NB4 (cell line): ENCODE results near the gene GPR153.

ENCODE experiments used
- DNase-seq: peaks from one replicate; pipeline ENCODE4 v3.0.0; 2010; ENCODE audit warnings: low read depth
- H3K4me3 ChIP-seq: one replicate; pipeline ENCODE4 v1.5.1; 2011; ENCODE audit warnings: mild to moderate bottlenecking, low read depth, low read length, moderate library complexity
- MYC ChIP-seq: IDR thresholded peaks from 2 replicates; pipeline ENCODE4 v1.6.1; 2011; ENCODE audit warnings: low read depth, low read length
- POLR2A ChIP-seq: IDR thresholded peaks from 2 replicates; pipeline ENCODE4 v1.6.1; 2011; ENCODE audit warnings: mild to moderate bottlenecking; ENCODE audit not compliant: insufficient read length; ENCODE audit errors: extremely low read depth
- TF ChIP-seq, protein P1 (sequence below): IDR thresholded peaks from one replicate; pipeline ENCODE4 v1.5.1; 2012; ENCODE audit warnings: low read depth, low read length
- TF ChIP-seq, protein P2 (sequence below): IDR thresholded peaks from 2 replicates; pipeline ENCODE4 v1.6.1; 2011; ENCODE audit warnings: low read depth, low read length

Gene GPR153

DNA sequence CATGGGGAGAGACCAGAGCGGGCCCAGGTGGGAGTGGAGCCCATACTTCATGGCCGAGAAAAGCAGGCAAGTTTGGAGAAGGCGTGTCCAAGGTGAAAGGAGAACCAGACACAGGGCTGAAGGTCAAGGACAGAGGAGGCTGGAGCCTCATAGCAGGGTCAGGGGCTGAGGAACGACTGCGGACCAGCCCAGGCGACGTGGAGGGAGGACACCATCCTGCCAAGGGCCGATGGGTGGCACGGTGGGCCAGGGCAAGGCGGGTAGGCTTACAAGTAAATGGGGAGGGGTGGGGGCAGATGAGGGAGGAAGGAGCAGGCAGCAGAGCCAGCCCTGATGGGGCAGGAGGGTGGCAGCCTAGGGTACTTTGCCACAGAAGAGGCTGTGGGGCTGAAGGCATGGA lies 18.2 kb upstream of the GPR153 start:
- TF ChIP-seq MYC: no peak
- TF ChIP-seq, protein P1, sequence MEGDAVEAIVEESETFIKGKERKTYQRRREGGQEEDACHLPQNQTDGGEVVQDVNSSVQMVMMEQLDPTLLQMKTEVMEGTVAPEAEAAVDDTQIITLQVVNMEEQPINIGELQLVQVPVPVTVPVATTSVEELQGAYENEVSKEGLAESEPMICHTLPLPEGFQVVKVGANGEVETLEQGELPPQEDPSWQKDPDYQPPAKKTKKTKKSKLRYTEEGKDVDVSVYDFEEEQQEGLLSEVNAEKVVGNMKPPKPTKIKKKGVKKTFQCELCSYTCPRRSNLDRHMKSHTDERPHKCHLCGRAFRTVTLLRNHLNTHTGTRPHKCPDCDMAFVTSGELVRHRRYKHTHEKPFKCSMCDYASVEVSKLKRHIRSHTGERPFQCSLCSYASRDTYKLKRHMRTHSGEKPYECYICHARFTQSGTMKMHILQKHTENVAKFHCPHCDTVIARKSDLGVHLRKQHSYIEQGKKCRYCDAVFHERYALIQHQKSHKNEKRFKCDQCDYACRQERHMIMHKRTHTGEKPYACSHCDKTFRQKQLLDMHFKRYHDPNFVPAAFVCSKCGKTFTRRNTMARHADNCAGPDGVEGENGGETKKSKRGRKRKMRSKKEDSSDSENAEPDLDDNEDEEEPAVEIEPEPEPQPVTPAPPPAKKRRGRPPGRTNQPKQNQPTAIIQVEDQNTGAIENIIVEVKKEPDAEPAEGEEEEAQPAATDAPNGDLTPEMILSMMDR: no peak
- H3K4me3 ChIP-seq: no peak overlapping the region
- DNase-seq: no peak

DNA sequence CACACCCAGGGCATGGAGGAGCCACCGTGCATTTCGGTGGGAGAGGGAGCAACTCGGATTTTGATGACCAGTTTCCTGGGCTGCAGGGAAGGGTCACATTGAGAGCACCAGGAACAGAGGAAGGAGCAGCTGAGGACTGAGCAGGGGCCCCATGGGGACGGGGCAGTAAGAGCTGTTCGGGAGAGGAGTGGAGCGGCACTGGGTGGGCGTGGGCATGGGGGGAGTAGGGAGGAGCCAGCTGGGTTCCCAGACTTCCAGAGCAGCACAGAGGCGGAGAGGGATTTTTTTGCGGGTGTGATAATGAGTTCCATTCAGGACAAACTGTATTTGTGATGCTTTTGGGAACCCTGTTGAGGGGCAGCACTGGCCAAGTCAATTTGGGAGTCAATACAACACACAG lies 17.4 kb upstream of the GPR153 start:
- no peak overlapping the region for H3K4me3 ChIP-seq
- no peak for TF ChIP-seq MYC
- no peak for TF ChIP-seq POLR2A
- TF ChIP-seq, protein P1: no peak
- TF ChIP-seq, protein P2, sequence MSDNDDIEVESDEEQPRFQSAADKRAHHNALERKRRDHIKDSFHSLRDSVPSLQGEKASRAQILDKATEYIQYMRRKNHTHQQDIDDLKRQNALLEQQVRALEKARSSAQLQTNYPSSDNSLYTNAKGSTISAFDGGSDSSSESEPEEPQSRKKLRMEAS: no peak
- DNase-seq: no peak

DNA sequence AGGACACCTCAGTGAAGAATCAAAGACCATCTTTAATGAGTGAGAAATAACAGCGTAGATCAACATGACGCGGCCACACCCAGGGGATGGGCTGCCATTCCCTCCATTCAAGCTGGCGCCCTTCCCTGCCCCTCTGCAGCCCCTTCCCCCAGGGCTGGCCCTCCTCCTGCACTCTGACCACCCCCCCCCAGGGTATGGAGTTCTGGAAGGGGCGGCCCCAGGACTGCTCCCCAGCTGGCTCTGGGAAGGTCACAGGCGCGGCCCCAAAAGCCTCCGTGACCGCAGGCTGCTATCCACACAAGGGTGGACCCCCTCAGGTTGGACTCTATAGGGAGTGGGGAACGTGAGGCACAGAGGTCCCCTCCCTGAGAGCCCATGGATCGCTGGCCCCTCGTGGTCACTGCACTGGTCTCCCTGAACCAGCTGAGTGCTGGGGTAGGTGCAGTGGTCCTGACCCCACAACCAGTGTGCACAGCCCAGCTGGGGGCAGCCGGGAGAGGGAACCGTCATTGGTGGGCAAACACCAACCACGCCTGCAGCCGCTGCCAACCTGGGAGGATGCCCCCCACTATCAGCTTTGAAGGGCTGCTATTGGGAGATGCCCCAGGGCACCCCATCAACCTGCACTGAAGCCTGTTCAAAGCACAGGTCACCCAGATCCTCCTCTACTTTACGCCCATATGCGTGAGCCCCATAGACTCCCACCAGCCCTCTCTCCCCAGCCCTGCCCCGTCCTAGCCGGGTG lies 16.1 kb upstream of the GPR153 start:
- no peak for DNase-seq
- no peak for TF ChIP-seq MYC
- TF ChIP-seq, protein P1: no peak
- no peak for TF ChIP-seq POLR2A
- TF ChIP-seq, protein P2: no peak
- H3K4me3 ChIP-seq: no peak overlapping the region

DNA sequence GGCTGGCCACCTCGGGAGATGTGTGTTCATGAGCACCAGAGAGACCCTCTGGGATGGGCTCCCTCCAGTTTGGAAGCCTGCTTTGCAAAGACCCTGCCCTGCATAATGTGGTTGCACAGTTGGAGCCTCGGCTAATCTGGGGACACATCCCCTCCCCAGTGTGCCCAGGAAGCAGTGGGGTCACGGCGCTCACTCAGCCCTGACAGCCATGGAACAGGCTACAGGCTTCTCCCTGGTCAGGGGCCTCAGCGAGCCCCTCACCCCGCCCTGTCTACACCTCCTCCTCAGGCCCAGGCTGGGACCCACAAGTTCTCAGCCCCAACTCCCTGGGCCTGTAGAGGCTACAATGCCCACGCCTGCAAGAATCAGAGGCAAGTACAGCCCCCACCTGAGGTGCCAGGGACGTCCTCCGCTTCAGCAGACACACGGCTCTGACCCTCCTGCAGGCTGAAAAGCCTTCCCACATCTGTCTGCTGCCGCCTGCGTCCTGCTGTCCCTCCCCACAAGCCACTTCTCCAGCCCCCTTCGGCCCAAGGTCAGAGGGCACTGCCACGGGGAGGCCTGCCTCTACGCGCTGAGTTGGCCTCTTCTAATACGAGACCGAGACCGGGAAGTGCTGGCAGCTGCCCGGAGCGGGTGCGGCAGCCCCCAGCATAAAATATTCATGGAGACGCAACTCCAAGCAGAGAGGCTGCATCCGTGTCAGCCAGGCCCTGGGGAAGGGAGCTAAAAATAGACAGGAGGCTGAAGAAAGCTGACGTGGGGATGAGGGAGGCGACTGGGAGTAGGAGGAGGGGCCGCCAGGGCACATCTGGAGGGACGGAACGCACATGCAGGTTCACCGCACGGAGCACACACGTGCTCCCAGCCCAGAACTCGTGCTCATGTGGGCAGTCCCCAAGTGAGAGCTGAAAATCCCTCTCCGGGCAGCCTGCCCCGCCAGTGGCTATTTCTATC lies 15.2 kb upstream of the GPR153 start:
- H3K4me3 ChIP-seq: no peak overlapping the region
- no peak for TF ChIP-seq POLR2A
- TF ChIP-seq, protein P2: no peak
- no peak for DNase-seq

DNA sequence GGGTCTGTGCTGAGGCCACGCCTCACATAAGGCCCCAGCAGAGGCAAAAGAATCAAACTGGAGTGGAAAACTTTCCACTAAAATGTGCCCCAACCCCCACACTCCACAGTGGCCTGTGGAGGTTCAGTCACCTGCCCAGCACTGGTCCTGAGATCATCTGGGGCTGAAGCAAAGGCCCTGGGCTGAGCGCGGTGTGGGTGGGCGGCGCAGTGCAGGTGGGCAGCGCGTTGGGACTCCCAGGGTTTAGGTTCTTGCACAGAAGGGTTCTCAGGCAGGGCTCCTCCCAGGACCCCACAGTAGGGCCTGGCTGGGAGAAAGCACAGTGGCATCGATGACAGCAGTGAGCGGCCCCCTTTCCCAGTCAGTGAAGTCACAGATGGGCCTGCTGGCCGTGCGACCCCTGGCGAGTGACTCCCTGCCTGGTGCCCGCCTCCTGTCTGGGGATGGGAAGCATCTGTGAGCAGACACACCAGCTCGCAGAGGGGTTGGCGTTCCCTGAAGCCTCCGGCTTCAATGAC lies 13.8 kb upstream of the GPR153 start:
- no peak overlapping the region for H3K4me3 ChIP-seq
- TF ChIP-seq POLR2A (no peak), MYC (no peak)
- TF ChIP-seq, protein P2: no peak
- TF ChIP-seq, protein P1: no peak
- no peak for DNase-seq

DNA sequence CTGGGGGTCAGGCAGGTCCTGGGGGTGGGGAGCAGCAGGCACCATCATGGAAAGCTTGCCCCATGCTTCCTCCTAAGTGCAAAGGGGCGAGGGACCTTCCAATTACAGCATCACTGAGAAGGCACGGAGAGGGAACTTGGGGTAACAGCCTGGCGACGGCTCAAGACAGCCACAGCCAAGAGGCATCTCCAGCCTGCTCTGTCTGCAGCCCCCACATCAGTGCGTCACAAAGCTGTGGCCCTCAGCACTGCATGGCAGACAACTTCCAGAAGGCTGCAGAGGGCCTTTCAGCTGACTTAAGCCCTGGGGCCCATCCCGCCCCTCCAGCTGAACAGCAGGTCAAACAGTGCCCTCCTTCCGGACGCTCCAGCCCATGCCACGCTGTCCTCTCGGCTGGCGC lies 13.2 kb upstream of the GPR153 start:
- DNase-seq: no peak
- no peak for TF ChIP-seq MYC
- TF ChIP-seq, protein P2: no peak
- TF ChIP-seq, protein P1: no peak
- no peak for TF ChIP-seq POLR2A
- no peak overlapping the region for H3K4me3 ChIP-seq
